ENCODE data around the gene CUL5.

GRCh38 chr11:108112057-108112456, 103.4 kb downstream of the CUL5 start:
- TF ChIP-seq CTCF (conservative IDR thresholded peaks at IDR 0.05; ENCODE audit: low read depth, low read length) (no peak), EZH2 (IDR thresholded peaks at IDR 0.05; ENCODE audit: low read length, unreplicated experiment) (no peak)

Measured in PC-3 (cell line).